GM19467 (cell line): Measurements from ENCODE around the gene STK10.
"Not testable (repeated sequence)": the region's sequence is repeated elsewhere in the genome, so short reads cannot be mapped to it uniquely, and the experiment has no call there.

ENCODE experiments used
- ATAC-seq: cut with Tn5 transposase; IDR thresholded peaks from one replicate; pipeline ENCODE4 v1.9.1; 2021; ENCODE audit warnings: mild to moderate bottlenecking, moderate library complexity; ENCODE audit not compliant: unreplicated experiment

The STK10 gene

GRCh38 chr5:172167895-172168294 is 20.1 kb downstream of the STK10 start:
- ATAC-seq: no peak

- ATAC-seq: no peak
Observed at GRCh38 chr5:172166030-172166826, 21.8 kb downstream of the STK10 start.

GRCh38 chr5:172165465-172165864 is 22.6 kb downstream of the STK10 start:
- ATAC-seq: peak; percentile 73

- no peak for ATAC-seq
Observed at GRCh38 chr5:172164769-172165212, 23.2 kb downstream of the STK10 start.

GRCh38 chr5:172163346-172163745 is 24.7 kb downstream of the STK10 start:
- no peak for ATAC-seq

- ATAC-seq: no peak
Observed at GRCh38 chr5:172162987-172163343, 25.1 kb downstream of the STK10 start.

DNA sequence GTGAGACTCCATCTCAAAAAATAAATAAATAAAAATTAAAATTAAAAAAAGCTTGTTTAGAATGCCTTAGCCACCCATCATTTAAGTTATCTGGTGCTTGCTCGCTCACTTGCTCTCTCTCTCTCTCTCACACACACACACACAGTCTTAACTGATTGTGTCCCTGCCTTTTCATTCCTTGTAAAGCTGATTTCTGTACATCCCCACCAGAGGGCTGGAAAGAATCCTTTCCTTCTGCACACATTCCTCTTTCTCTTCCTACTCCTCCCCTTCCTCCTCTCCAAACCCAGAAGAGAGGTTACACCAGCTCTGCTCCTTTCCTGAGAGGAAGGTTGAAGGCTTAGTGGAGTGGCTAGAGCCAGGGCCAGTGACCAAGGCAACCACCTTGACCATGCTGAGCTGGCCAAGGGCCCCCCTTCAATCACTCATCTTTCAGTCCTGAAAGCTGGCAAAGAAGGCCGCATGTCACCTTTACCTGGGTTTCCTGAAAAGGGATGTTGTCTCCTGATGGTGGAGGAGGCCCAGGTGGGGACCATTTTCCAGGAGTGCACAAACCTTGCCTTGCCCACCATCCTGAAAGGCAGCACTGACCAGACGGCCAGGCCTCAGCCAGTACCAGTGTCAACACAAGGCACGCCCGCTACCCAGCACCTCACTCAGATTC is 25.6 kb downstream of the STK10 start:
- no peak for ATAC-seq

GRCh38 chr5:172160506-172160905 is 27.5 kb downstream of the STK10 start:
- no peak for ATAC-seq

GRCh38 chr5:172159016-172159415 is 29.0 kb downstream of the STK10 start:
- ATAC-seq: no peak

GRCh38 chr5:172156541-172156994 is 31.5 kb downstream of the STK10 start:
- no peak for ATAC-seq

DNA sequence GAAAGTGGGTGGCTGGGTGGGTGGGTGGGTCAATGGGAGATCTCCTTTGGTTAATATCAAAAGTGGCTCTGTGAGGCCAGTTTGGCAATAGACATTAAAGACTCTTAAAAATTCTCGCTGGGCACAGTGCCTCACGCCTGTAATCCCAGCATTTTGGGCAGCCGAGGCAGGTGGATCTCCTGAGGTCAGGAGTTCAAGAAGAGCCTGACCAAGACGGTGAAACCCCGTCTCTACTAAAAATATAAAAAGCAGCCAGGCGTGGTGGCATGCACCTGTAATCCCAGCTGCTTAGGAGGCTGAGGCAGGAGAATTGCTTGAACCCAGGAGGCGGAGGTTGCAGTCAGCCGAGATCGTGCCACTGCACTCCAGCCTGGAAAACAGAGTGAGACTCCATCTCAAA is 32.9 kb downstream of the STK10 start:
- not testable (repeated sequence) for ATAC-seq

DNA sequence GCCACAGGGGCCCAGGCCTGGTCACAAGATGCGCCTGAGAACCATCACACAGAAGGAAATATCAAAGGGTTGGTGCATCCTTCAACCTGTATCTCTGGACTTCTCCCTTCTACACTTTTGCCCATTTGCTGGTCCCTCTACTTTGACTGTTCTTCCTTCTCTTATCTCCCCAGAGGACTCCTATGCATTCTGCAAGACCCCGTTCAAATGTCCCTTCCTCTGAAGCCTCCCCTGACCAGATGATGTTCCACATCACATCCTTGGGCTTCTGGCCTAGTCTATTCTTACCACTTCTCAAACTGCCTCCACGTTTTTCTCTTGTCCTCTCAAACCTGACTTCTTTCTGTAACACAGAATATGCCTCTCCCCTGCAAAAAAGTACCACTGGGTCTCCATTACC is 34.3 kb downstream of the STK10 start:
- no peak for ATAC-seq

DNA sequence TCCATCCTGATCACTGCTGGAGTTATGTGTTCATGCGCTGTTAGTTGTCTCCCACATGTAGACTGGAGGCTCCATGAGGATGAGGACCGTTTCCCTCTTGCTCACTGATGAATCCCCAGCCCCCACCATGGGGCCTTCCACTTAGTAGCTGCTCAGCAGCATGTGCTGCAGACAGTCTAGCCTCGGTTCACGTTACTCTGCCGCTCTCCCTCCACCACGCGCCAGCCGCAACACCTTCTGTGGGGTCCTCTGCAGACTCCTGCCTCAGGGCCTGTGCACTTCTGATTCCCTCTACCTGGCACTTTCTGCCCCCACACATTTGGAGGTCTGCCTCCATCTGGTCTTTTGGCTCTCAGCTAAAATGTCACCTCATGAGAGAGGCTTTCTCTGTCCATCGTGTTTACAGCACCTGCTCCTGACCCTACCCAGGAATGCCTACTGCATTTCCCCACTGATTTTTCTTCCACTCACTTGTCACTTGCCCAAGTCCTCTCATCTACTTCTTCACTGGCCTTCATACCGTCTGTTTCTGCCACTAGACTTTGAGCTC is 36.3 kb downstream of the STK10 start:
- no peak for ATAC-seq

- ATAC-seq: peak; percentile 54
Observed at GRCh38 chr5:172150514-172151425, 37.3 kb downstream of the STK10 start.

DNA sequence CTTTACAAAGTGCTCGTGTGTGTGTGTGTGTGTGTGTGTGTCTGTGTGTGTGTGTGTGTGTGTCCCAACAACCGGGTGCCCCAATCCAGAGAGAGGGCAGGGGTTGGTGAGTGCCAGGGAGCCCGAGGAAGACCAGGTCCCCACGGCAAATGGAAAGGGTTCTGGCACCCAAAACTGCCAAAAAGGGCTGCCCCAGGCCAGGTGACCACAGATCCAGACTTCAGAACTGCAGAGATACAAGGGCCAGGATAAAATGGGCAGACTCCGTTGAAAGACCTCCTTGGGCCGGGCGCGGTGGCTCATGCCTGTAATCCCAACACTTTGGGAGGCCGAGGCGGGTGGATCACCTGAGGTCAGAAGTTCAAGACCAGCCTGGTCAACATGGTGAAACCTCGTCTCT is 38.5 kb downstream of the STK10 start:
- not testable (repeated sequence) for ATAC-seq

- ATAC-seq: no peak
Observed at GRCh38 chr5:172149073-172149472, 39.0 kb downstream of the STK10 start.

DNA sequence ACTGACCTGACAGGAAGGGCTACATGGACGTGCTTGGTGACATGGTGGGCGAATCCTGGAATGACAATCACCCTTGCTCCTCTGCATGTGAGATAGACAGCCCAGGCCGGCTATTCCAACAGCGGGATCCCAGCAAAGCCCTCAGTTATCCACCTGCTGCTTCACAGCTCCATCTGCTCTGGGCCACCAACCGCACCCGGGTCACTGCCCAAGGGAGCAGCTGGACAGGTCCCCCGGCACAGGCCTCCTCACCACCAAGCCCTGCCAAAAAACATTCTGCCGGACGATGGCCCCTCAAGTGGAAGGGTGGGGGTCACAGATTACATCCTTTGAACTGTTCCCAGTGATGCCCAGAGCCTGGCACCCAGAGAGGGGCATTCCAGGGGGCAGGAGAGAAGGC is 39.6 kb downstream of the STK10 start:
- no peak for ATAC-seq

- no peak for ATAC-seq
Observed at GRCh38 chr5:172147857-172148256, 40.2 kb downstream of the STK10 start.

DNA sequence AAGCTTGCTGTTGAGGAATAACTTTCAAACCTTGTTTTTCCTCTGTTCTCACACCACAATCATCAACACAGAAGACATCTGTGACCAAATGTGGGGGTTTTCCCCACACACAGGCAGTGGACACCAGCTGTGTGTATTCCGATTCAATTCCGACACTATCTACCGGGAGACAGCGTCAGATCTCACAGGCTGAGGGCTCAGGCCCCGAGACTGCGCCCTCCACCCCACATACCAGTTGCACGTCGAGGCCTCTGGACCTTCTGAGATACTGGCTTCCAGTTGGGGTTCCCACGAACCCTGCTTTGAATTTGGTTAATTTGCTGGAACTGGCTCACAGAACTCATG is 41.3 kb downstream of the STK10 start:
- ATAC-seq: no peak

DNA sequence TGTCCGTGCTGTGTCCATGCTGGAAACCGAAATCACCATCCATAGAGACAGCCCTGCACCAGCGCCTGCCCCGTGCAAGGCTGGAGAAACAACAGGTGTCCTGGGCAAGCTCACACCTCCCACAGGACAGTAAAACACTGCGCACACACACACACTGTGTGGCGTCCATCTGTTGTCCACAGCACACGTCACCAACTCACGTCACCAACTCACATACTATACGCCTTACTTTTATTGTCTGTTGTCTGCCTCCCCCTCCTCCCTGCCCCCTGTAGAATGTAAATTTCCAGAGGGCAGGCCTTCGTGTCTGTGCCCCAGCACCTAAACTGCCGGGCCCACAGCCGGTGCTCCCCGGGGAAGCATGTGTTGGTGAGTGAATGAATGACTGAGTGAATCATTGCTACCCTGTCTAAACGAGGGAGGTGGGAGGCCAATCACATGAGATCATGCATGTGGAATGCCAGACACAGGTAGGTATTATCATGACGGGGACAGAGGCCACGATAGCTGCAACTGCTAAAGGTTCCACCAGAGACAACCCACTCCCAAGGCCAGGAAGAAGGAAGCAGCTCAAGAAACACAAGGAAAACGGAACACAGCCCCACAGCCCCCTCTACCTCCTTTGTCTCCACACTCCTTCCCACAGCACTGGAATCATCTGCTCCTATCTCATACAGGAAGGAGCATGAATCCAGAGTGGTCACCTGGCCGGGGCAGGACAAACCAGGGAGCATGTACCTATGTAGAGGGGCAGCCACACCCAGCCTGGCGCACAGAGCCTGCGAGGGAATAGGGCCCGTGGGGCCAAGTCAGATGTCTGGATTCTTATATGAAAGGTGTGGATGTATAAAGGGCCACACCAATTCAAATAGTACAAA is 41.9 kb downstream of the STK10 start:
- ATAC-seq: no peak
